Brain microvascular endothelial cell (primary cell): ENCODE results near the gene RERE.

Source experiments
- DNase-seq: peaks from one replicate; pipeline ENCODE4 v3.0.0-alpha.2; 2020
- H3K27ac ChIP-seq: fragments of 250-450 bp; sonication (Bioruptor Pico); 2 replicates; pipeline ENCODE4 v1.5.1; 2020; ENCODE audit warnings: mild to moderate bottlenecking, moderate library complexity
- H3K27me3 ChIP-seq: fragments of 250-450 bp; sonication (Bioruptor Pico); replicated peaks from 2 replicates; pipeline ENCODE4 v1.5.1; 2020; ENCODE audit warnings: mild to moderate bottlenecking
- H3K36me3 ChIP-seq: fragments of 250-450 bp; sonication (Bioruptor Pico); replicated peaks from 2 replicates; pipeline ENCODE4 v1.5.1; 2020; ENCODE audit warnings: mild to moderate bottlenecking
- H3K4me3 ChIP-seq: 2 replicates; pipeline ENCODE4 v1.5.1; 2011; ENCODE audit warnings: low read depth, mild to moderate bottlenecking, control low read depth, low read length, moderate library complexity
- in situ Hi-C: cut with HindIII; loops from 2 replicates; pipeline ENCODE4 v1.10.0; 2017; ENCODE audit warnings: low sequenced_read_pairs, low pct_ligation_motif_present
- TF ChIP-seq, protein P1 (sequence below): IDR thresholded peaks from 2 replicates; pipeline ENCODE4 v1.5.1; 2011; ENCODE audit warnings: low read depth, mild to moderate bottlenecking, moderate library complexity, low read length, control low read depth, inconsistent platforms; ENCODE audit errors: missing control alignments

RERE gene

DNA sequence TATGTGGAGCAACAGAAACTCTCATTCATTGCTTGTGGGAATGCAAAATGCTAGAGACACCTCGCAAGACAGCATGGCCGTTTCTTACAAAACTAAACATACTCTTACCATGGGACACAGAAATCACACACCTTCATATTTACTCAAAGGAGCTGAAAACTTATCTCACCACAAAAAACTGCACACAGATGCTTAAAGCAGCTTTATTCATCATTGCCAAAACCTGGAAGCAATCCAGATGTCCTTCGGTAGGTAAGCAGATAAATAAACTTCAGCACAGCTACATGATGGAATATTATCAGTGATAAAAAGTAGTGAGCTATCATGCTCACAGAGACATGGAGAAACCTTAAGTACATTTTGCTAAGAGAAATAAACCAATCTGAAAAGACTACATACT lies 124.3 kb downstream of the RERE start:
- H3K36me3 ChIP-seq: no peaks in the 10 kb centered on the region
- DNase-seq: no peak
- TF ChIP-seq, protein P1, sequence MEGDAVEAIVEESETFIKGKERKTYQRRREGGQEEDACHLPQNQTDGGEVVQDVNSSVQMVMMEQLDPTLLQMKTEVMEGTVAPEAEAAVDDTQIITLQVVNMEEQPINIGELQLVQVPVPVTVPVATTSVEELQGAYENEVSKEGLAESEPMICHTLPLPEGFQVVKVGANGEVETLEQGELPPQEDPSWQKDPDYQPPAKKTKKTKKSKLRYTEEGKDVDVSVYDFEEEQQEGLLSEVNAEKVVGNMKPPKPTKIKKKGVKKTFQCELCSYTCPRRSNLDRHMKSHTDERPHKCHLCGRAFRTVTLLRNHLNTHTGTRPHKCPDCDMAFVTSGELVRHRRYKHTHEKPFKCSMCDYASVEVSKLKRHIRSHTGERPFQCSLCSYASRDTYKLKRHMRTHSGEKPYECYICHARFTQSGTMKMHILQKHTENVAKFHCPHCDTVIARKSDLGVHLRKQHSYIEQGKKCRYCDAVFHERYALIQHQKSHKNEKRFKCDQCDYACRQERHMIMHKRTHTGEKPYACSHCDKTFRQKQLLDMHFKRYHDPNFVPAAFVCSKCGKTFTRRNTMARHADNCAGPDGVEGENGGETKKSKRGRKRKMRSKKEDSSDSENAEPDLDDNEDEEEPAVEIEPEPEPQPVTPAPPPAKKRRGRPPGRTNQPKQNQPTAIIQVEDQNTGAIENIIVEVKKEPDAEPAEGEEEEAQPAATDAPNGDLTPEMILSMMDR: no peak
- H3K27ac ChIP-seq: no peak overlapping the region
- in situ Hi-C loops: no loop called here
- H3K27me3 ChIP-seq: no peaks in the 10 kb centered on the region
- no peak overlapping the region for H3K4me3 ChIP-seq

DNA sequence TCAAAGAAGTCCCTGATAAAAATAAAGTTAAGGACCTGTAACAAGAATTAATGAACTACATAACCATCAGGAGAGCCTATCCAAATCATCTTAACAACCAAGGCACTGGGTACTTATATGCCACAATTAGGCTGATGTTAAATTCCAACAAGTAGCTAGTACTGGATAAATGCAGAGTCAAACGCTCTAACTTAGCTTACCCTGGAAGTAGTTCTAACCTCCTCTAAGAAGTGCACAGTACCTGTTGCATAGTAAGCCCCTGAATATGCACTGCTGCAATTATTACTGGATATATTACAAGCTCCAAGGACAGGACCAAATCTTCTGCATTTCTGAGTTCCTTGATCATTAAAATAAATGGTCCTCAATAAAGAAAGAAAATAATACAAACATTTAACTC lies 125.8 kb downstream of the RERE start:
- Histone ChIP-seq H3K36me3 (no peaks in the 10 kb centered on the region), H3K4me3 (no peak overlapping the region), H3K27me3 (no peaks in the 10 kb centered on the region), H3K27ac (no peak overlapping the region)
- no peak for DNase-seq
- in situ Hi-C loops: no loop called here
- TF ChIP-seq, protein P1: no peak

DNA sequence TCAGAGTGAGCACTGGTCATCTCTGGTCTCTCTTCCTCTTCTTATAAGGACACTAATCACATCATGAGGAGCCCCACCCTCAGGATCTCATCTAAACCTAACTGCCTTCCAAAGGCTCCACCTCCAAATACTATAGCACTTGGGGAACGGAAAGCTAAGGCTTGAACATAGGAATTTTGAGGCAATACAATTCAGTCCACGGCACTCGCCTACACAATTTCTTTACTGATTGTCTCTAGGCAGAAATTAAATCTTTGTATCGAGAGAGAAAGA lies 127.3 kb downstream of the RERE start:
- Histone ChIP-seq H3K27ac (no peak overlapping the region), H3K27me3 (no peaks in the 10 kb centered on the region), H3K4me3 (no peak overlapping the region), H3K36me3 (no peaks in the 10 kb centered on the region)
- TF ChIP-seq, protein P1: no peak
- no peak for DNase-seq
- in situ Hi-C loops: no loop called here

DNA sequence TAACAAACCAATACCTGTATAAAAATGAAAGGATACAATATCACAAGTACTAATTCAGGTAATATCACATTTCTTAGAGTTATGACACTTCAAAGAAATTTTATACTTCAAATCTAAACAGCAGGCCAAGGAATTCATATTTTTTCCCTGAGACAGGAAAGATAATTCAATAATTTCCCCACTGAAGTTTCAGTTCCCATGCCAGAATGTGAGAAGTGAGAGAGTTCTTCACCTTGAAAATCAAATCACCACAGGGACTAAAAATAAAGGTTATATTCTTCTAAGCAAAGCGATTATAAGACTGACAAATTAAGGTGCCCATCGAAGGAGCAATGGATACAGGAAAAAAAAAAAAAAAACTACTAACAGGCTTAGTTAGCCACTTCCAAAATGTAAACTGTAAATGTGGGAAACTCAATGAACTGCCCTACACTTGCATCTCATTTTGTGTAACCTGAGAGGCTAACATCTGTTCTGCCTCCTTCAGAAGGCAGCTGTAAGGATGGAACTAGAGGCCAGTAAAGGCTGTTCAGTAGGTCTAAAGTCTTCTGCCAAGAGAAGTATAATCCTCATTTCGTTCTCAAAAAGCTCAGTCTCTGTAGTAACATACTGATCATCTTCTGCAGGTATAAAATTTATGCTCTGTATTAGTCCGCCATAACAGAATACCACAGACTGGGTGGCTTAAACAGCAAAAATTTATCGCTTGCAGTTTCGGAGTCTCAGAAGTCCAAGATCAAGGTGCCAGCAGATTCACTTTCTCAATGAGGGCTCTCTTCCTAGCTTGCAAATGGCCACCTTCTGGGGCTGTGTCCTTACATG lies 127.8 kb downstream of the RERE start:
- H3K27ac ChIP-seq: no peak overlapping the region
- TF ChIP-seq, protein P1: no peak
- H3K36me3 ChIP-seq: no peaks in the 10 kb centered on the region
- no peak overlapping the region for H3K4me3 ChIP-seq
- in situ Hi-C loops: no loop called here
- no peaks in the 10 kb centered on the region for H3K27me3 ChIP-seq
- no peak for DNase-seq

DNA sequence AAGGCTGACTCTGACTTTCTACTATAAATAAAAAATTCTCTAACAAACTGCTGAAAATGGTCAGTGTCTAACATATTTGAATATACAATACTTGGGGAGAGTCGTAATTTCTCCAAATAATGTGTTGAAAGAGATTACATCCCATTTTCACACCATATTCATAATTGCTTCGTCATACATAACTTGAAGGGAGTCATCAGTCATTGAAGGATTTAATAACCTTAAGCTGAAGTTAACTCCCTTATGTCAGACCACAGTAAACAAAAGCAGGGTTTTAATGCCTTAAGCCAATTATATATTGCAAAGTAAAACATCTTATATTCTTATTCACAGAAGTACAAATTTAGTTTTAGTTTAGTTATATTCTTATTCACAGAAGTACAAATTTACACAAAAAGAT lies 129.9 kb downstream of the RERE start:
- DNase-seq: no peak
- TF ChIP-seq, protein P1: no peak
- H3K36me3 ChIP-seq: no peaks in the 10 kb centered on the region
- no peaks in the 10 kb centered on the region for H3K27me3 ChIP-seq
- in situ Hi-C loops: no loop called here
- H3K27ac ChIP-seq: no peak overlapping the region
- H3K4me3 ChIP-seq: no peak overlapping the region

DNA sequence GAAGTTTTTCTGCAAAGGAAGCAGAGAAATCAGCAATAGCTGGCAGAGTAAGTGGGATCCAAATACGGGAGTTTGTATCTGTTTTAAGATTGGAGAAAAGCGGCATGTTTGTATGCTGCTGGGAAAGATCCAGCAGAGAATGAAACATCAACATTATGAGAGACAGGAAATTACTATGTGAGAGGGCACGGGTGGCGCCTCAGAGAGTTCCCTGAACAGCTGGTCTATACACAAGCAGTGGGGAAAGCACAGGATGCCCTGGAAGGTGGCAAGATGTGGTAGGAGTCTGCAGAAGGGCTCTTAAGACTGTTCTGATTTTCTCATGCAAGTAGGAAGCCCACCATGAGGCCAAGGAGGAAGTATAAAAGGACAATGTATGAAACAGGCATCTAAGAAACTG lies 130.4 kb downstream of the RERE start:
- DNase-seq: no peak
- H3K4me3 ChIP-seq: no peak overlapping the region
- H3K27me3 ChIP-seq: no peaks in the 10 kb centered on the region
- no peaks in the 10 kb centered on the region for H3K36me3 ChIP-seq
- TF ChIP-seq, protein P1: no peak
- in situ Hi-C loops: no loop called here
- H3K27ac ChIP-seq: no peak overlapping the region
